Stromal cell of bone marrow (primary cell): ENCODE data around the gene DIPK1A.
"Not testable (repeated sequence)": the region's sequence is repeated elsewhere in the genome, so short reads cannot be mapped to it uniquely, and the experiment has no call there.

Experiments
- DNase-seq: peaks from one replicate; pipeline ENCODE4 v3.0.0-alpha.2; 2012; ENCODE audit warnings: low read depth

DIPK1A gene

DNA sequence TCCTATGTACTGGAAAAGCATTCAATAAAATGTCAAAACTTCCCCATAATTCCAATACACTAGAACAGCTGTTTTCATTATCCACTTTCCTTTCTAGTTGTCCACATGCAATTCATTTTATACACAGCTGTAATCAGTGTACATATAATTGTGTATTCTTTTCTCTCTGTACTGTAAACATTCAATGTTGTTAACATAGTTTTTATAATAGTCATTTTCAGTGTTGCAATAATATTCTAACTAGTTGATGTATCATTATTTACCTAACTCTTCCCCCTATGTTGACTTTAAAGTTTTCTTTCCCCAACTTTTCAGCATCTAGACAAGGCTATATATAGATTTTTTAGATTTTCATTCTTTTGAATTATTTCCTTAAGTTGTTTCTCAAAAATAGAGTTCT, 44.4 kb downstream of the DIPK1A start:
- no peak for DNase-seq

DNA sequence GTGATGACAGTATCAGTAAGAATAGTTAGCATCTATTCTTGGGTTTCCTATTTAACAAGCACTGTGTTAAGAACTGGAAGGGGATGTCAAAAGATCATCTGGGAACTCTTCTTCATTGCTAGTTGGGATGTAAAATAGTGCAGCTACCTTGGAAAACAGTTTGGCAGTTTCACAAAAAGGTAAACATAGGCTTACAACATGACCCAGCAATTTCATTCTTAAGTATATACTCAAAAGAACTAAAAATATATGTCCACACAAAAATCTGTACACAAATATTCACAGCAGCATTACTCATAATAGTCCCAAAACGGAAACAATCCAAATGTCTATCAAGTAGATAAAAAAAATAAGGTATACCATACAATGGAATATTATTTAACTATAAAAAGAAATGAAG, 45.7 kb downstream of the DIPK1A start:
- no peak for DNase-seq

DNA sequence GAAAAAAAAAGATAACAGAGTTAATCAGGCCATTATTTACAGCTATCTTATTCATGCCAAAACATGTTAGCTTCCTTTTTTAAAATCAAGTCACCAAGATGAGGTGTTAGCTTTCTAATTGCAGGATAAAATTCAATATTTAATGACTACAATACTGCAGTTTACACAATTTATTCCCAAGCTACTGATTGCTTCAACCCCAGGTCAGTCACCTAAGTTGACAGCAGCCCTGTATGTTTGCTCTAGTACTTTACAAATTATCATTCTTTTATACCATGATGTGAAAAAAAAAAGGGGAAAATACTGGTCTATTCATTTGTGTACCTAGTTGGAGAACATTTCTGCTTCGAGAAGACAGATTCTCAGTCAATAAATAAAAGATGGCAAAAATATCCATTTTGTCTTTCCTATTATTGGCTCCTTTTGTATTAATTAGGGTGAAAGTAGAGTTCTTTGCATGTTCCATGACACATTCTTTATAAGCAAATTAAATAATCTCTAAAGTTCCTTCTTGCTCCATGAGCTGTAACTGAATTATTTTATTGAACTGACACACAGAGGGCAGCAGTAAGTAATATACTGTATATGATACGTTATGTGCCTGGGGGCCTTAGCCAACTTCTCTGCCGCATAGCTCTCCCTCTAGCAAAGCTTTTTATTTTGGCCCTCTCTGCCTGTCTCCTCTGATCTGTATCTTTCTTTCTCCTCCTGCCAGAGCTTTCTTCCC, 48.0 kb downstream of the DIPK1A start:
- DNase-seq: no peak

- DNase-seq: no peak
Measured at GRCh38 chr1:92910081-92910480, 51.2 kb downstream of the DIPK1A start.

DNA sequence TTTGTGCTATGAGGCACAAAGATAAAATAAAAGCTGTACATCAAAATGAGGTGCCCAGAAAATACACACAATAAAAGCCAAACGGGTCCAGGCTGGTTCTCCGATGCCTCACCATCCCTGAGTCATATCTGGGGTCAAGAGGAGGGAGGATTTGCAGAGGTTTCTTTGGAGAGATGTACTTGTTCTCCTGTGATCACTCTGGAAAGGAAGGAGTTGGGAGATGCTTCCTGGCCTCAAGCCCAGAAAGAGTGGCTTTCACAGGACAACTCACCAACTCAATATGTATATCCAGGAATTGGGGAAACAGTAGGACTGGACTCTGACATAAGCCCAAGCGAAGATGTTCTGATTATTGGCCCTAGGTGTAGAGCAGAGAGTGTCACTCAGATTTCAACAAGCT, 51.9 kb downstream of the DIPK1A start:
- DNase-seq: peak; percentile 77

DNA sequence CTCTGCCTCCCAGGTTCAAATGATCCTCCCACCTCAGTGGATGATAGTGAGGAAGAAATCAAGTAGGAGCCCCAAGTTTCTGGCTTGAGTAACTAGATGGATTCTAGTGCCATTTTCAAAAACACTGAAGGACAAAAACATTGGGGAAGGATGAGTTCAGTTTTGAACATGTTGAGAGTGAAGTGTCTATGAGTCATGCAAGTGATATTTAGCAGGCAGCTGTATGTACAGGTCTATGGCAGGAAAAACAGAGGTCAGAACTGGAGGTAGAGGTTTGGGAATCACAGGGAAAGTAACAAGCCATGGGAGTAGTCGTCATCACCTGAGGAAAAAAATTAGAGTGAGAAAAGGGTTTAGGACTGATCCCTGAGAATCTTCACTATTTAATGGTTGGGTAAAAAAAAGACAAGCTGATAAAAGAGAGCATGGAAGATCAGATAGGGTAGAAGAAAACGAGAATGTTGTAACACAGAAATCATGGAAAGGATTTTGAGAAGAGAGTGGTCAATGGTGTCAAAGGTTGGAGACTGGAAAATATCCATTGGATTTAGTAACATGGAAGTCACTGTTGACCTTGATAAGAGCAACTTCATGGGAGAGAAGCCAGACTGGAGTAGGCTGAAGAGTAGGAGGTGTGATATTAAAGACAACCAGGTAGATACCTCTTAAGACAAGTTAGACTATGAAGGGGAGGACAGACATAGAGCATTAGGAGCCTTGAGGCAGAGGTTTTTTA, 53.1 kb downstream of the DIPK1A start:
- no peak for DNase-seq

- DNase-seq: no peak
Measured at GRCh38 chr1:92903765-92904164, 57.5 kb downstream of the DIPK1A start.

DNA sequence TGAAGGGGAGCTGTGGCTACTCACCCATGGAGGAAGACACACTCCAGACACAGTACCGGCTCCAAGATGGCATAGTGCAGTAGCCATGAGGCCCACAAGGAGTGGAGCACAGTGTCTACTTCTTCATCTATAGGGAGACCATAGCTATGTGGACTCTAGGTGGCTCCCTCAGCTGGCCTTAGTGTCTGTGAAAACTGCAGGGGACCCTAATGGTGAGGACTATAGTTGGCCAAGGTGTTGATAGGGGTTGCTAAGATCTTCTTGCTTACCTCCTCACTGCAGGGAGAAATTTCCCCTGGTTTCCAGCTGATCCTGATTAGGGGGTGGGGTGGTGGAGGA, 58.9 kb downstream of the DIPK1A start:
- no peak for DNase-seq

DNA sequence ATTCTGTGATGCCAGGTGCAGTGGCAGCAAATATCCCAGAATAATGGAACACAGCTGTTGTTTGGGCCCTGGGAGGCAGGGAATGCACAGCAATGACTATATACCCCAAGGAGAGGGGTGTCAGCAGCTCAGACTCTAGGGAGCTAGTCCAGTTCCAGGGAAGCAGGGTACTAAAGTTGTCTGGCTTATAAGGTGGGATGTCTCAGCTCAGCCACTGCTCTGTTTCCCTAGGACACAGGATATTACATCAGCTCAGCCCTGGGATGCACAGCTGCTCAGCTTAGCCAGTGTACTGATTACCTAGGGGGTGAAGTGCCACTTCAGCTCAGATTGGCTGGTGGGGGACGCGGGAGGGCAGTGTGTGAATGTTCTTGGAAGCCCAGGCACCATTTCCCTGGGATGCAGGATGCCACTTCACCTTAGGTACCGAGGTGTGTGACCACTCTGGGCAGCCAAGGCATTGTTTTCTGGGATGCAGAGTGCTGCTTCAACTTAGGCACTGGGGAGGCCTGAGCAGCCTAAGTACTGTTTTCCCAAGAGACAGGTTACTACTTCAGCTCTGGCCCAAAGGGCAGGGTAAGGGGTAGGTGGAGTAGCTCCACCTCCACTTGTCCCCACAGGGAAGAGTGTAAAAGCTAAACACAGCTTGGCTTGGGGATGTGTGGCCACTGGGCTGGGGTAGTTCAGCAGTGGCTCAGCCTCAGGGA, 59.4 kb downstream of the DIPK1A start:
- DNase-seq: no peak

GRCh38 chr1:92901126-92901525, 60.1 kb downstream of the DIPK1A start:
- DNase-seq: no peak

GRCh38 chr1:92900539-92900938, 60.7 kb downstream of the DIPK1A start:
- DNase-seq: no peak

DNA sequence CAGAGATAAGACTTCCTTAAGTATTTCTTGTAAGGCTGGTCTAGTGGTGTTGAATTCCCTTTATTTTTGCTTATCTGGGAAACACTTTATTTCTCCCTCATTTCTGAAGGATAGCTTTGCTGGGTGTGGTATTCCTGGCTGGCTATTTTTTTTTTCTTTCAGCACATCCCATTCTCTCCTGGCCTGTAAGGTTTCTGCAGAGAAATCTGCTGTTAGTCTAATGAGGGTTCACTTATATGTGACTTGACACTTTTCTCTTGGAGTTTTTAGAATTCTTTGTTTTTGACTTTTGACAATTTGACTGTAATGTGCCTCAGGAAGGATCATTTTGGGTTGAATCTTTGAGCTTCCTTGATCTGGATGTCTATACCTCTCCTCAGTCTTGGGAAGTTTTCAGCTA, 61.5 kb downstream of the DIPK1A start:
- no peak for DNase-seq

DNA sequence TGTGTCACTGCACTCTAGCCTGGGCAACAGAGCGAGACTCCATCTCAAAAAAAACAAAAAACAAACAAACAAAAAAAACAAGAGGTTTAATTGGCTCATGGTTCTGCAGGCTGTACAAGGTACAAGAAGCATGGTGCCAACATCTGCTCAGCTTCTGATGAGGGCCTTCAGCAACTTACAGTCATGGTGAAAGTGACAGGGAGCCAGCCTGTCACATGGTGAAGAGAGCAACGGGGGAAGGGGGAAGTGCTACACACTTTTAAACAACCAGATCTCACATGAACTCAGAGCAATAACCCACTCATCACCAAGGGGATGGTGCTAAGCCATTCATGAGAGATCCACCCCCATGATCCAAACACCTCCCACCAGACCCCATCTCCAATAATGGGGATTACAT, 63.2 kb downstream of the DIPK1A start:
- DNase-seq: not testable (repeated sequence)

DNA sequence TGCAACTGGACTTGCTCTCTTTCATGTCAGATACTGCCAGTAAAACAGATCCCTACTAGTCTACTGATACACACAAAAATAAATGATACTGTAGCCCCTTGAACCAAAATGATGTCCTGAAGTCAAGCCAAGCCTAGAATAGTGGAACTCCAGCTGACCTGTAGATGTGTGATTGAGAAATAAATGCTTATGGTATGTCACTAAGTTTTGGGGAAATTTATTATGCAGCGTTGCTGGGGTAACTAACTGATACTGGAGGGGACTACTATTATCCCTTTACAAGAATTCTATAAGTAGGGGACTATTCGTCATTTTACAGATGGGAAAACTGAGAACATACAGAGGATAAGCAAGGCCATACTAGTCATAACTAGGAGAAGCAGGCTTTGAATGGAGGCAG, 73.8 kb downstream of the DIPK1A start:
- no peak for DNase-seq

DNA sequence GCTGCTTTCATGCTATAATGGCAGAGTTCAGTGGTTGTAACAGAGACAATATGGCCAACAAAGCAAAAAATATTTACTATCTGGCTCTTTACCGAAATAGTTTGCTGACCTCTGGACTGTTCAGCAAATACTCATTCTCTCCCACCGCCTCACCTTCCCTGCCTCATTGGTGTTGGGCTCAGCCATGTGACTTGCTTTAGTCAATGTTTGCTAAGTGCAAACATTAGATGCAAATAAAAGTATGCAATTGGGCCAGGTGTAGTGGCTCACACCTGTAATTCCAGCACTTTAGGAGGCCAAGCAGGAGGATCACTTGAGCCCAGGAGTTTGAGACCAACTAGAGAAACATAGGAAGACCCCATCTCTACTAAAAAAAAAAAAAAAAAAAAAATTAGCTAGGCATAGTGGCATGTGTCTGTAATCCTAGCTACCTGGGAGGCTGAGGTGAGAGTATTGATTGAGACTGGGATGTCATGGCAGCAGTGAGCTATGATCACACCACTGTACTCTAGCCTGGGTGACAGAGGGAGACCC, 74.3 kb downstream of the DIPK1A start:
- no peak for DNase-seq

- DNase-seq: no peak
Measured at GRCh38 chr1:92884195-92884594, 77.1 kb downstream of the DIPK1A start.

DNA sequence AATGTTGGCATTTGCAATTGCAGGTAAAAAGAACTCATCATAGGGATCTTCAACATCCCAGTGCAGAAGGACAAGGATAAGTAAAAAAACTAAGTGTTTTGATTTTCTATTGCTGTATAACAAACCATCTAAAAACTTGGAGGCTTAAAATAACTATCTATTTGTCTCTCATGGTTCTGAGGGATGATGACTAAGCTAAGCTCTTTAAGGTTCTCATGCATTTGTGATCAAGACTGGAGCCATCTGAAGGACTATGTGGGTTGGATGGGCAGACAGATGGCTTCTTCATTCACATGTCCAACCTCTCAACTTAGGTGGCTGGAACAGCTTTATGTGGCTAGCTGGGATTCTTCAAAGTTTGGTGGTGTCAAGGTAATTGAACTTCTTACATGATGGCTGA, 78.0 kb downstream of the DIPK1A start:
- DNase-seq: no peak

DNA sequence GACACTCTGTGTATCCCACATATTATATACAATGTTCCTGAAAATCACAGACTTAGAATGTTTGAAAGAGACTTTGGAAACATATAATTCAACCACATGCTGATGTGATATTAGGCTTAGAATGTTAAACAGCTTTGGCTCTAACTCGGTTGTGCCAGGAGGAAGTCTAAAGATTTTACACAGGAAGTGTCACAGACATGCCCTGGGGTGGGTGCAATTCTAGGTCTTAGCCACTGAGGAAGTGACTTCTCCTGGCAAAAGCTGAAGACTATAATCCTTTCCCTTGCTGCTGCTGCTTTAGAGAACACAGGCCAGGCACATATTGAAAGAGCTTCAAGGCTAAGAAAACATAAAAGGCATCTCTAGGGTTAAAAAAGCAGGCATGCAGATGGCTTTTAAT, 78.4 kb downstream of the DIPK1A start:
- DNase-seq: no peak

- peak; percentile 29 for DNase-seq
Measured at GRCh38 chr1:92881391-92881790, 79.9 kb downstream of the DIPK1A start.

DNA sequence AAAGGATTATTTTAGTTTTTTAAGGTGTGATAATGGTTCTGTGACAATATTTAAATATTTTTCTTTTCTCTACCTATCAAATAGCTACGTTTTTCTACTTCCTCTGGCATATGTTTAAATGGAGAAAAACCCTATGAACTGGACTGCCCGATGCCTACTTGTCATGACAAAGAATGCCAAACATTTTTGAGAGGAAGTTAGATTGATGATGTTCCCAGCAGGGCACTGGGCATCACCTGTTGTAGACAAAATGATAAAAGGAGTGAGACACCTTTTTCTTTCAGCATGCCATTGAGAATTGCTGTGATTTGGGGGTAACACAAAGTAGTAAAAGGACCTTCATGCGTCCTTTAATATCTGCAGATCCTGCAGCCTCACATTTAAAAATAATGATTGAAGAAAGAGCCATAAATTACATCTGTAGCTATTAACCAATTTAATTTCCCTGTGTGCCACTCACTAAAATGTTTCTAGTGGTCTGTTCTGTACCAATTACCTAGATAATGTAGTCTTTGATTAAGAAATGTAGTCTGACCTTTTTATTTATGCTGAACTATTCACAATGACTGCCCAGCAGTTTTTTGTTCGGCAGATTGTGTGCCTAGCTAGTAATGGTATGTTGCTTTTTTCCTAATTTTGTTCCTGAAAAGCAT, 81.8 kb downstream of the DIPK1A start:
- no peak for DNase-seq

GRCh38 chr1:92877792-92878191, 83.5 kb downstream of the DIPK1A start:
- DNase-seq: no peak

- no peak for DNase-seq
Measured at GRCh38 chr1:92877081-92877711, 84.1 kb downstream of the DIPK1A start.
